ENCODE measurements around the gene MTUS2.

MTUS2 gene

DNA sequence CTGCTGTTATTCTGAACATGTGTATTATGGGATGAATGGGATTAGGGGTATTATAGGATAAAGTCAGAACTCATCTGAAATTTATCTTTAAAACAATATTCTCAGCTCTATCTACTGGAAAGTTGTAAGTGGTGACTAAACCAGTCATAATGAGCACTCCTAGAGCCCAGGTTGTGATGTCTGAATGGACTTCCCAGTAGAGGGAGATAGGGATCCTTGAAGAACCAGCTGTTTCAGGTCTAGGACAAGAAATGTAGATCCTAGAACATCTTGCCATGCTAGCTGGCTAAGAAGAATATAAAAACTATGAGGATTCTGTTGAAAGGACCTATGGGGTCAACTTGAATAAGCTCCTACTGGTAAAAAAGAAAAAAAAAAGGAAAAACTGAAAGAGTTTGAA lies 464.6 kb downstream of the MTUS2 start:
- H3K4me3 Mint-ChIP-seq, result no peak overlapping the region
- no peak overlapping the region for H3K27ac Mint-ChIP-seq
- H3K36me3 Mint-ChIP-seq (ENCODE audit: low read depth), result no peaks in the 10 kb centered on the region
- H3K4me1 Mint-ChIP-seq, result no peaks in the 10 kb centered on the region
- H3K9me3 Mint-ChIP-seq, result peaks cover 7% of the 10 kb centered on the region
- TF ChIP-seq, protein P1, sequence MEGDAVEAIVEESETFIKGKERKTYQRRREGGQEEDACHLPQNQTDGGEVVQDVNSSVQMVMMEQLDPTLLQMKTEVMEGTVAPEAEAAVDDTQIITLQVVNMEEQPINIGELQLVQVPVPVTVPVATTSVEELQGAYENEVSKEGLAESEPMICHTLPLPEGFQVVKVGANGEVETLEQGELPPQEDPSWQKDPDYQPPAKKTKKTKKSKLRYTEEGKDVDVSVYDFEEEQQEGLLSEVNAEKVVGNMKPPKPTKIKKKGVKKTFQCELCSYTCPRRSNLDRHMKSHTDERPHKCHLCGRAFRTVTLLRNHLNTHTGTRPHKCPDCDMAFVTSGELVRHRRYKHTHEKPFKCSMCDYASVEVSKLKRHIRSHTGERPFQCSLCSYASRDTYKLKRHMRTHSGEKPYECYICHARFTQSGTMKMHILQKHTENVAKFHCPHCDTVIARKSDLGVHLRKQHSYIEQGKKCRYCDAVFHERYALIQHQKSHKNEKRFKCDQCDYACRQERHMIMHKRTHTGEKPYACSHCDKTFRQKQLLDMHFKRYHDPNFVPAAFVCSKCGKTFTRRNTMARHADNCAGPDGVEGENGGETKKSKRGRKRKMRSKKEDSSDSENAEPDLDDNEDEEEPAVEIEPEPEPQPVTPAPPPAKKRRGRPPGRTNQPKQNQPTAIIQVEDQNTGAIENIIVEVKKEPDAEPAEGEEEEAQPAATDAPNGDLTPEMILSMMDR (IDR thresholded peaks at IDR 0.05), result no peak
- peaks cover 3% of the 10 kb centered on the region for H3K27me3 Mint-ChIP-seq (ENCODE audit: low read depth, poor library complexity)
- DNase-seq, result no peak

DNA sequence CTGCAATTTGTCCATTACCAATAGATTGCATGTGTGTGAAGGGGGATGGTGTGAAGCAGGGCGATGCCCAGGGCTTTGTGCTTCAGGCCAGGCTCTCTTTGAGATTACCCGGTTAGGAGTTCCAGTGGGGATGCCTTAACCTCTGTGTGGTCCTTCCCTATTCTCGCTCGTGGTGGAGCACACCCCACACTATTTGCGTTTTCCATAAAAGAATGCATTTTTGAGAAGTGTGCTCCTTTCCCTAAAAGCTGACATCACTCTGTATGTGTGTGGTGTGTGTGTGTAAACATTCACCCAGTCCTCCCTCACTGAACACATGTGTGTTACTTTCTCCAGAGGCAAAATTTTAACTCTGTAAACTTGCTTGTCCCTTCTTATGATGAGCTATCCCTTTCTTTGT lies 467.1 kb downstream of the MTUS2 start:
- H3K4me1 Mint-ChIP-seq, result no peaks in the 10 kb centered on the region
- DNase-seq, result no peak

DNA sequence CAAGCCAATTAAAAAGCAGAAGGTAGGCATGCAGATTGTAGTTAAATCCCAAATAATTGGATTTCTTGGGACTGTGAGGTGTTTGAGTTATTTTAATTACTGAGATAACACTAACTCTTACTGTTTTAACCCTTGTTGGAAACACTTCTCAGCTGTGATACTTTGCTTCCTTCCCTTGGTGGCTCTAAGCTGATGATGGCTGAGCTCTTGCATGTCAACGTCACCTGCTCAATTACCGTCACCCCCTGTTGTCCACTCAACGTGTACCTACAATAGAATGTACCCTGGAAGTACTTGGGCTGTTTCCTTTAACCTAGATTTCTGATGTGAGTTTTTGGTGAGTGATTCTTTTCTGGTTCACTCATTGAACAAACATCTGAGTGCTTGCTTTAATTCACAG lies 471.9 kb downstream of the MTUS2 start:
- TF ChIP-seq, protein P1 (IDR thresholded peaks at IDR 0.05), result no peak
- peaks cover 18% of the 10 kb centered on the region for H3K9me3 Mint-ChIP-seq
- DNase-seq, result no peak
- H3K27me3 Mint-ChIP-seq (ENCODE audit: low read depth, poor library complexity), result peaks cover 3% of the 10 kb centered on the region
- H3K36me3 Mint-ChIP-seq (ENCODE audit: low read depth), result no peaks in the 10 kb centered on the region
- no peak overlapping the region for H3K4me3 Mint-ChIP-seq
- no peak overlapping the region for H3K27ac Mint-ChIP-seq
- H3K4me1 Mint-ChIP-seq, result no peaks in the 10 kb centered on the region

More for the DNA sequence above, 467.1 kb downstream of the MTUS2 start:
- peaks cover 7% of the 10 kb centered on the region for H3K9me3 Mint-ChIP-seq
- H3K27ac Mint-ChIP-seq, result no peak overlapping the region
- TF ChIP-seq, protein P1 (IDR thresholded peaks at IDR 0.05), result no peak
- H3K36me3 Mint-ChIP-seq (ENCODE audit: low read depth), result no peaks in the 10 kb centered on the region
- H3K27me3 Mint-ChIP-seq (ENCODE audit: low read depth, poor library complexity), result peaks cover 7% of the 10 kb centered on the region
- H3K4me3 Mint-ChIP-seq, result no peak overlapping the region

DNA sequence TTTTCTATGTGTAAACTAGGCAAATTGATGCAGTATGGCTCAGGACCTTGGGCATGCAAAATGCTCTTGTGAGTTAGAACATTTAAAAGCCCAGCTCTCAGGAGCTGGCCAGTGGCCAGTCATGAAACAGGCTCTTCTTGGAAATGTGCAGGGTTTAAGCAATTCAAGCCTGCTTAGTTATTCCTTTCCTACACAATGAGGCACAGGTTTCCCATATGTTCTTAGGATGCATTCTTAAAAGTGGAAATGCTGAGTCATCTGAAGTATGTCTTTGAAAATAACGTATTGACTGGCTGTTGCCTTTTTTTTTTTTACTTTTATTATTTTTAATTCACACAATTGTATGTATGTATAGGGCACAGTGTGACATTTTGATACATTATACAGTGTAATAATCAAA lies 474.7 kb downstream of the MTUS2 start:
- H3K27me3 Mint-ChIP-seq (ENCODE audit: low read depth, poor library complexity), result peaks cover 9% of the 10 kb centered on the region
- H3K9me3 Mint-ChIP-seq, result peaks cover 10% of the 10 kb centered on the region

DNA sequence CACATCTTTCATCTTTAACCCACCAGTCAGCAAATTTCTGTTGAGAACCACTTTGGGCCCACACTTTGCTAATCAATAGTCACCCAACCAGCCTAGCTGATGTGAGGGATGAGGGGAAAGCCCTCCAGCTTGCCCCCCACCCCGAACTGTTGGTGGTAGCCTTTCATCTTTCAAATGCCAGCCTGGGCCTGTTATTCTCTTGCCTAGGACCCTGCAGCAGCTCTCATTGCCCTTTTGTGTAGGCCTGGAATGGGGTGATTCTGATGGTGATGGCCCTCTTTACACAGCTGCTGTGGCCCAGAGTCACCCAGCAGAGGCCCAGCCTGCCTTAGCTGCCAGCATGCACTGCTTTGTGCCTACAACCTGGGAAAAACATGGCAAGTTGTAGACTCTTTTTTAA lies 480.9 kb downstream of the MTUS2 start:
- no peak overlapping the region for H3K27ac Mint-ChIP-seq
- no peak overlapping the region for H3K4me3 Mint-ChIP-seq
- H3K27me3 Mint-ChIP-seq (ENCODE audit: low read depth, poor library complexity), result peaks cover 8% of the 10 kb centered on the region
- H3K36me3 Mint-ChIP-seq (ENCODE audit: low read depth), result no peaks in the 10 kb centered on the region
- peaks cover 37% of the 10 kb centered on the region for H3K9me3 Mint-ChIP-seq
- no peak for DNase-seq
- TF ChIP-seq, protein P1 (IDR thresholded peaks at IDR 0.05), result no peak
- no peaks in the 10 kb centered on the region for H3K4me1 Mint-ChIP-seq

More for the DNA sequence above, 474.7 kb downstream of the MTUS2 start:
- Mint-ChIP-seq H3K27ac (no peak overlapping the region), H3K4me3 (no peak overlapping the region), H3K36me3 (ENCODE audit: low read depth) (no peaks in the 10 kb centered on the region), H3K4me1 (no peaks in the 10 kb centered on the region)
- TF ChIP-seq, protein P1 (IDR thresholded peaks at IDR 0.05), result no peak
- no peak for DNase-seq

DNA sequence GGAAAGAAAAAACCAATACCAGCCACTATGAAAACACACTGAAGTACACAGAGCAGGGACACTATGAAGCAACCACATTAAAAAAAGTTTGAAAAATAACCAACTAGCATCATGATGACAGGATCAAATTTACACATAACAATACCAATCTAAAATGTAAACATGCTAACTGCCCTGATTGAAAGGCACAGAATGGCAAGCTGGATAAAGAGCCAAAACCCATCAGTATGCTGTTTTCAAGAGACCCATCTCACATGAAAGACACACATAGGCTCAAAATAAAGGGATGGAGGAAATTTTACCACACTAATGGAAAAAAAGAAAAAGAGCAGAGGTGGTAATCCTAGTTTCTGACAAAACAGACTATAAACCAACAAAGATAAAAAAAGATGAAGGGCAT lies 484.0 kb downstream of the MTUS2 start:
- H3K9me3 Mint-ChIP-seq, result peaks cover 61% of the 10 kb centered on the region
- no peak overlapping the region for H3K4me3 Mint-ChIP-seq
- H3K27me3 Mint-ChIP-seq (ENCODE audit: low read depth, poor library complexity), result peaks cover 7% of the 10 kb centered on the region
- TF ChIP-seq, protein P1 (IDR thresholded peaks at IDR 0.05), result no peak
- H3K27ac Mint-ChIP-seq, result no peak overlapping the region
- no peaks in the 10 kb centered on the region for H3K36me3 Mint-ChIP-seq (ENCODE audit: low read depth)
- DNase-seq, result no peak
- H3K4me1 Mint-ChIP-seq, result no peaks in the 10 kb centered on the region
